B cell (primary cell): ENCODE measurements around the gene CAMTA2. TPM values are rescaled to one million over a fixed set of nuclear protein-coding genes. Genes with fewer than 3 reads are reported as not detected.
"Not testable (repeated sequence)": the region's sequence is repeated elsewhere in the genome, so short reads cannot be mapped to it uniquely, and the experiment has no call there.

Experiments used
- ATAC-seq: fragments of 200-7000 bp; cut with Tn5 transposase; one replicate; pipeline ENCODE4 v1.10.0; 2021; ENCODE audit warnings: low read depth, mild to moderate bottlenecking, moderate number of reproducible peaks, moderate library complexity
- CTCF ChIA-PET: fragments of 350-600 bp; sonication (Branson Sonifier 250); formaldehyde crosslinking; loops from one replicate; lab custom pipeline; 2021; ENCODE audit warnings: antibody characterized with exemption, inconsistent platforms; lab: Charles Lee
- POLR2A ChIA-PET: fragments of 350-600 bp; sonication (Branson Sonifier 250); formaldehyde crosslinking; loops from one replicate; lab custom pipeline; 2021; ENCODE audit warnings: antibody characterized with exemption; lab: Charles Lee
- DNase-seq: peaks from one replicate; pipeline ENCODE4 v3.0.0; 2013
- H2AFZ ChIP-seq: 2 replicates; pipeline ENCODE4 v1.6.1; 2012; ENCODE audit warnings: mild to moderate bottlenecking, low read depth, low read length; ENCODE audit not compliant: insufficient read depth, poor library complexity, severe bottlenecking
- H3K27ac ChIP-seq, 2 donors: 1 replicate in 1 of 2; 2 replicates in 1 of 2; pipeline ENCODE4 v1.5.1; 2012 to 2013; ENCODE audit warnings: low read length in 2 of 2, mild to moderate bottlenecking in 2 of 2, moderate library complexity in 1 of 2
- H3K27me3 ChIP-seq, 4 experiments: fragments of 200-600 bp in 1 of 4; sonication (generic) in 1 of 4; replicated peaks in 1 of 4; 1 replicate in 2 of 4; 2 replicates in 2 of 4; pipeline versions ENCODE4 v1.6.1 to v1.7.0; 2013 to 2016; ENCODE audit warnings: low read length in 3 of 4, mild to moderate bottlenecking in 2 of 4, mixed read lengths in 1 of 4, moderate library complexity in 1 of 4; ENCODE audit not compliant: insufficient read depth in 4 of 4, control insufficient read depth in 3 of 4; ENCODE audit errors: control extremely low read depth in 1 of 4
- H3K36me3 ChIP-seq, 2 experiments: replicated peaks in 1 of 2; 1 replicate in 1 of 2; 2 replicates in 1 of 2; pipeline versions ENCODE4 v1.6.1 to v1.7.1; 2013; ENCODE audit warnings: low read length in 1 of 2; ENCODE audit not compliant: insufficient read depth in 2 of 2, control insufficient read depth in 1 of 2; ENCODE audit errors: control extremely low read depth in 1 of 2, extremely low read depth in 1 of 2
- H3K4me1 ChIP-seq, 2 donors: fragments of 200-600 bp in 1 of 2; sonication (generic) in 1 of 2; 1 replicate in 1 of 2; 2 replicates in 1 of 2; pipeline versions ENCODE4 v1.5.1 to v1.6.1; 2013 to 2017; ENCODE audit warnings: low read length in 2 of 2; ENCODE audit not compliant: control insufficient read depth in 2 of 2, insufficient read depth in 2 of 2
- H3K4me2 ChIP-seq: replicated peaks from 2 replicates; pipeline ENCODE3; 2012; ENCODE audit warnings: mild to moderate bottlenecking, low read depth, low read length; ENCODE audit not compliant: poor library complexity, severe bottlenecking
- H3K4me3 ChIP-seq, 5 experiments: fragments of 200-600 bp in 1 of 5; sonication (generic) in 1 of 5; 1 replicate in 3 of 5; 2 replicates in 2 of 5; pipeline versions ENCODE4 v1.5.1 to v1.7.0; 2011 to 2016; ENCODE audit warnings: low read length in 4 of 5, mild to moderate bottlenecking in 4 of 5, low read depth in 2 of 5, control low read depth in 1 of 5, moderate library complexity in 1 of 5; ENCODE audit not compliant: insufficient read depth in 1 of 5; ENCODE audit errors: control extremely low read depth in 1 of 5, extremely low read depth in 1 of 5
- H3K79me2 ChIP-seq: fragments of 200-600 bp; sonication (generic); one replicate; pipeline ENCODE4 v1.6.0; 2016; ENCODE audit warnings: low read length; ENCODE audit not compliant: control insufficient read depth, insufficient read depth
- H3K9ac ChIP-seq: fragments of 200-600 bp; sonication (generic); 2 replicates; pipeline ENCODE4 v1.6.1; 2017; ENCODE audit warnings: mild to moderate bottlenecking, low read length, moderate library complexity
- H3K9me3 ChIP-seq, 3 donors: one replicate each; pipeline versions ENCODE4 v1.6.1 to v1.7.1; 2013; ENCODE audit warnings: low read length in 2 of 3; ENCODE audit not compliant: control insufficient read depth in 2 of 3, insufficient read depth in 1 of 3; ENCODE audit errors: control extremely low read depth in 1 of 3
- H4K20me1 ChIP-seq: 2 replicates; pipeline ENCODE4 v1.6.0; 2012; ENCODE audit warnings: mild to moderate bottlenecking, low read length; ENCODE audit not compliant: insufficient read depth, control insufficient read depth, poor library complexity, severe bottlenecking
- H3K27ac Mint-ChIP-seq: one replicate; pipeline ENCODE4 v1.8.0; 2021; ENCODE audit warnings: mixed read lengths
- H3K27me3 Mint-ChIP-seq: one replicate; pipeline ENCODE4 v1.8.0; 2021; ENCODE audit warnings: mixed read lengths
- H3K4me1 Mint-ChIP-seq: one replicate; pipeline ENCODE4 v1.8.0; 2021; ENCODE audit warnings: mixed read lengths
- H3K4me3 Mint-ChIP-seq: one replicate; pipeline ENCODE4 v1.8.0; 2021; ENCODE audit warnings: mixed read lengths
- H3K9me3 Mint-ChIP-seq: one replicate; pipeline ENCODE4 v1.8.0; 2022; ENCODE audit warnings: mixed read lengths; ENCODE audit not compliant: insufficient read depth
- EZH2 ChIP-seq: IDR thresholded peaks from 2 replicates; pipeline ENCODE4 v1.6.1; 2012; ENCODE audit warnings: borderline replicate concordance, low read depth, mild to moderate bottlenecking, moderate library complexity, low read length; ENCODE audit not compliant: insufficient read depth, poor library complexity, severe bottlenecking
- WGBS: methylation state at CpG from one replicate; pipeline ENCODE4 v1.1.5; 2013; ENCODE audit warnings: missing lambda C conversion rate; ENCODE audit not compliant: insufficient coverage; 5-methylcytosine and 5-hydroxymethylcytosine counted together
- intact Hi-C: fragments of 100-400 bp; cut with micrococcal nuclease; formaldehyde crosslinking; loops from one replicate; pipeline ENCODE4 v1.10.0; 2022
- polyA plus RNA-seq: library from polyadenylated mRNA; depleted of rRNA; stranded (reverse); fragments of >200 nt; gene quantifications from 2 replicates; pipeline ENCODE4 v1.2.3, GENCODE V29; 2012
- total RNA-seq, 2 donors: library from RNA; stranded (reverse); fragments of 120-200 nt in 1 of 2; gene quantifications; 1 replicate in 1 of 2; 2 replicates in 1 of 2; pipeline versions ENCODE4 v1.2.3 to v1.2.4, GENCODE V29; 2013 to 2022
- TF ChIP-seq, protein P1 (sequence below): fragments of 200-600 bp; IDR thresholded peaks from one replicate; pipeline ENCODE4 v1.8.0; 2022; ENCODE audit warnings: antibody characterized with exemption, mild to moderate bottlenecking

The CAMTA2 gene
- total and polyA plus RNA-seq, 2 donors (not counting 1 experiment from before 2014, with no cell fraction given) = 48.3 to 57.9 TPM

DNA sequence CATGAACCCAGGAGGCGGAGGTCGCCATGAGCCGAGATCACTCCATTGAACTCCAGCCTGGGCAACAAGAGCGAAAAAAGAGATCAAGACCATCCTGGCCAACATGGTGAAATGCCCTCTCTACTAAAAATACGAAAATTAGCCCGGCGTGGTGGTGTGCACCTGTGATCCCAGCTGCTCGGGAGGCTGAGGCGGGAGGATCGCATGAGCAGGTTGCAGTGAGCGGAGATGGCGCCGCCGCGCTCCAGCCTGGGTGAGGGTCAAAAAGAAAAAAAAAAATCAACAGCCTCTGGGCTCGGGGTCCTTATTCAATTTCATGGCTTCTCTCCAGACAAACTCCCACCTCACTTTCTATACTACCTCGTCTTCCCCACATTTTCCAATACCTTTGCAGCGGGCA is 58.6 kb downstream of the CAMTA2 start:
- CTCF ChIA-PET = no interaction called here

DNA sequence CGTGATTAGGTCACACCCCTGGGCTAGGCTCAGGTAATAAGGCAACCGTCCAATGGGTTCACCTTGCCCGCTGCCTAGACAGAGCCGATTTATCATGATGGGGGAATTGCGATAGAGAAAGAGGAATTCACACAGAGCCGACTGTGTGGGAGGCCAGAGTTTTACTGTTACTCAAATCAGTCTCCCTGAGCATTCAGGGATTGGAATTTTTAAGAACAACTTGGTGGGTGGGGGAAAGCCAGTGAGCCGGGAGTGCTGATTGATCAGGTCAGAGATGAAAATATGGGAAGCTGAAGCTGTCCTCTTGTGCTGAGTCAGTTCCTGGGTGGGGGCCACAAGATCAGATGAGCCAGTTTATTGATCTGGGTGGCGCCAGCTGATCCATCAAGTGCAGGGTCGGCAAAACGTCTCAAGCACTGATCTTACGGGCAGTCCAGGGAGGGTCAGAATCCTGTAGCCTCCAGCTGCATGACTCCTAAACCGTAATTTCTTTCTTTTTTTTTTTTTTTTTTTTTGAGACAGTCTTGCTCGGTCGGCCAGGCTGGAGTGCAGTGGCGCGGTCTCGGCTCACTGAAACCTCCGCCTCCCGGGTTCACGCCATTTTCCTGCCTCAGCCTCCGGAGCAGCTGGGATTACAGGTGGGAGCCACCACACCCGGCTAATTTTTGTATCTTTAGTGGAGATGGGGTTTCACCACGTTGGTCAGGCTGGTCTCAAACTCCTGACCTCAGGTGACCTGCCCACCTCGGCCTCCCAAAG is 60.7 kb downstream of the CAMTA2 start:
- H3K4me2 ChIP-seq, H3K27ac Mint-ChIP-seq, CTCF ChIA-PET, H3K9ac ChIP-seq, intact Hi-C loops, DNase-seq, ATAC-seq, H2AFZ ChIP-seq, H3K27ac ChIP-seq, H3K4me3 Mint-ChIP-seq, H3K27me3 ChIP-seq, H3K4me1 Mint-ChIP-seq, H3K79me2 ChIP-seq, H3K4me3 ChIP-seq, H3K27me3 Mint-ChIP-seq, H3K36me3 ChIP-seq, H3K9me3 Mint-ChIP-seq, H3K4me1 ChIP-seq, H4K20me1 ChIP-seq, H3K9me3 ChIP-seq: not testable (repeated sequence)
- 98% methylated on average over 12 of the region's 24 CpGs for WGBS
- POLR2A ChIA-PET = interaction anchor here (0.7 kb wide), 1 partner anchor 41 kb away, joined by 3 read pairs; no protein-coding TSS in a partner anchor

More for the DNA sequence above, 58.6 kb downstream of the CAMTA2 start:
- ATAC-seq = no peak
- Histone ChIP-seq H3K9me3 (no peaks in the 10 kb centered on the region), H2AFZ (no peak overlapping the region), H4K20me1 (no peaks in the 10 kb centered on the region), H3K79me2 (no peaks in the 10 kb centered on the region), H3K4me1 (peaks cover 6 to 10% of the 10 kb centered on the region in 2 donors), H3K9ac (no peak overlapping the region), H3K4me3 (no peak overlapping the region), H3K27ac (no peak overlapping the region), H3K36me3 (no peaks in the 10 kb centered on the region), H3K27me3 (peaks cover 0 to 12% (median 3%) of the 10 kb centered on the region in 4 experiments), H3K4me2 (no peak overlapping the region)
- no peak overlapping the region for H3K4me3 Mint-ChIP-seq
- intact Hi-C loops = no loop called here
- 98% methylated on average over 7 of the region's 18 CpGs for WGBS
- no peak for DNase-seq
- no peak overlapping the region for H3K27ac Mint-ChIP-seq
- POLR2A ChIA-PET = no interaction called here
- TF ChIP-seq, protein P1, sequence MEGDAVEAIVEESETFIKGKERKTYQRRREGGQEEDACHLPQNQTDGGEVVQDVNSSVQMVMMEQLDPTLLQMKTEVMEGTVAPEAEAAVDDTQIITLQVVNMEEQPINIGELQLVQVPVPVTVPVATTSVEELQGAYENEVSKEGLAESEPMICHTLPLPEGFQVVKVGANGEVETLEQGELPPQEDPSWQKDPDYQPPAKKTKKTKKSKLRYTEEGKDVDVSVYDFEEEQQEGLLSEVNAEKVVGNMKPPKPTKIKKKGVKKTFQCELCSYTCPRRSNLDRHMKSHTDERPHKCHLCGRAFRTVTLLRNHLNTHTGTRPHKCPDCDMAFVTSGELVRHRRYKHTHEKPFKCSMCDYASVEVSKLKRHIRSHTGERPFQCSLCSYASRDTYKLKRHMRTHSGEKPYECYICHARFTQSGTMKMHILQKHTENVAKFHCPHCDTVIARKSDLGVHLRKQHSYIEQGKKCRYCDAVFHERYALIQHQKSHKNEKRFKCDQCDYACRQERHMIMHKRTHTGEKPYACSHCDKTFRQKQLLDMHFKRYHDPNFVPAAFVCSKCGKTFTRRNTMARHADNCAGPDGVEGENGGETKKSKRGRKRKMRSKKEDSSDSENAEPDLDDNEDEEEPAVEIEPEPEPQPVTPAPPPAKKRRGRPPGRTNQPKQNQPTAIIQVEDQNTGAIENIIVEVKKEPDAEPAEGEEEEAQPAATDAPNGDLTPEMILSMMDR = no peak
- no peak for TF ChIP-seq EZH2
- H3K27me3 Mint-ChIP-seq = peaks cover 8% of the 10 kb centered on the region
- no peaks in the 10 kb centered on the region for H3K9me3 Mint-ChIP-seq
- H3K4me1 Mint-ChIP-seq = peaks cover 17% of the 10 kb centered on the region
